Measurements from ENCODE around the gene TOX4. TPM values are rescaled to one million over a fixed set of nuclear protein-coding genes. Genes with fewer than 3 reads are reported as not detected.

The TOX4 gene
- total RNA-seq, 1 donor from 2014 or later = 59.7 TPM

- Mint-ChIP-seq H3K9me3 (peaks cover 3% of the 10 kb centered on the region), H3K36me3 (ENCODE audit: low read depth) (peaks cover 12% of the 10 kb centered on the region), H3K27me3 (ENCODE audit: low read depth) (no peaks in the 10 kb centered on the region), H3K4me1 (peaks cover 29% of the 10 kb centered on the region), H3K27ac (ENCODE audit: unreplicated experiment) (no peak overlapping the region), H3K4me3 (no peak overlapping the region)
- TF ChIP-seq, protein P1, sequence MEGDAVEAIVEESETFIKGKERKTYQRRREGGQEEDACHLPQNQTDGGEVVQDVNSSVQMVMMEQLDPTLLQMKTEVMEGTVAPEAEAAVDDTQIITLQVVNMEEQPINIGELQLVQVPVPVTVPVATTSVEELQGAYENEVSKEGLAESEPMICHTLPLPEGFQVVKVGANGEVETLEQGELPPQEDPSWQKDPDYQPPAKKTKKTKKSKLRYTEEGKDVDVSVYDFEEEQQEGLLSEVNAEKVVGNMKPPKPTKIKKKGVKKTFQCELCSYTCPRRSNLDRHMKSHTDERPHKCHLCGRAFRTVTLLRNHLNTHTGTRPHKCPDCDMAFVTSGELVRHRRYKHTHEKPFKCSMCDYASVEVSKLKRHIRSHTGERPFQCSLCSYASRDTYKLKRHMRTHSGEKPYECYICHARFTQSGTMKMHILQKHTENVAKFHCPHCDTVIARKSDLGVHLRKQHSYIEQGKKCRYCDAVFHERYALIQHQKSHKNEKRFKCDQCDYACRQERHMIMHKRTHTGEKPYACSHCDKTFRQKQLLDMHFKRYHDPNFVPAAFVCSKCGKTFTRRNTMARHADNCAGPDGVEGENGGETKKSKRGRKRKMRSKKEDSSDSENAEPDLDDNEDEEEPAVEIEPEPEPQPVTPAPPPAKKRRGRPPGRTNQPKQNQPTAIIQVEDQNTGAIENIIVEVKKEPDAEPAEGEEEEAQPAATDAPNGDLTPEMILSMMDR (conservative IDR thresholded peaks at IDR 0.05) = no peak
- DNase-seq (ENCODE audit: low read depth, low spot score) = no peak
Observed at GRCh38 chr14:21506557-21506956, 29.6 kb downstream of the TOX4 start.

DNA sequence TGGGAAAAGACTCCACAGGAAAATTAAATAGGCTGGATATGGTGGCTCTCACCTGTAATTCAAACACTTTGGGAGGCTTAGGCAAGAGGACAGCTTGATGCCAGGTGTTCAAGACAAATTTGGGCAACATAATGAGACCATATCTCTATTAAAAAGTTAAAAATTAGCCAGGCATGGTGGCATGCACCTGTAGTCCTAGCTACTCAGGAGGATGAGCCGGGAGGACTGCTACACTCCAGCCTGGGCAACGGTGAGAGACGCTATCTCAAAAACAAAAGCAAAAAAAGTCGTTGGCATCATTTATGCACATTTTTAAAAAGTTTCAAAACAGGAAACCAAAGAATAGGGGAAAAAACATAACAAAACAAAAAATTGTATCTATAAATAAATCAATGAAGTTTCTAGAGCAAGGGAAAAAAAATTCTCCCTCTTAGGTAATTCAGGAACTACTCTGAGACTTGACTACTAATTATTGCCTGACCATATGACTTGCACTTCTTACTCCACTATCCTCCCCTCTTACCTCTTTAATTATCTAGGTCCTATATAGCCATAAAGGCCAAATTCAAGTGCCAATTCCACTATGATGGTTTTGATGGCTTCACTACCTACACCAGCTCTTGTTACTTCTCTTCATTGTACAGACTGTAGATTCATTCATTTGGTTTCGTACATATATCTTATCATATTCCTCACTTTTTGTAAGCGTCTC, 32.6 kb downstream of the TOX4 start:
- Mint-ChIP-seq H3K27ac (ENCODE audit: unreplicated experiment) (peak overlapping the region; percentile 97), H3K4me1 (peaks cover 52% of the 10 kb centered on the region), H3K27me3 (ENCODE audit: low read depth) (no peaks in the 10 kb centered on the region), H3K4me3 (peak overlapping the region; percentile 99), H3K36me3 (ENCODE audit: low read depth) (peaks cover 12% of the 10 kb centered on the region), H3K9me3 (peaks cover 3% of the 10 kb centered on the region)
- TF ChIP-seq, protein P1 (conservative IDR thresholded peaks at IDR 0.05) = no peak
- no peak for DNase-seq (ENCODE audit: low read depth, low spot score)

- H3K4me3 Mint-ChIP-seq = peak within 1 kb of the TSS; percentile 99
- H3K36me3 Mint-ChIP-seq (ENCODE audit: low read depth) = peaks cover 12% of the 10 kb centered on the region
- H3K9me3 Mint-ChIP-seq = peaks cover 3% of the 10 kb centered on the region
- H3K4me1 Mint-ChIP-seq = peaks cover 57% of the 10 kb centered on the region
- peak; percentile 83 for DNase-seq (ENCODE audit: low read depth, low spot score)
- H3K27me3 Mint-ChIP-seq (ENCODE audit: low read depth) = no peaks in the 10 kb centered on the region
- TF ChIP-seq, protein P1 (conservative IDR thresholded peaks at IDR 0.05) = no peak
- H3K27ac Mint-ChIP-seq (ENCODE audit: unreplicated experiment) = peak within 1 kb of the TSS; percentile 97
Observed at GRCh38 chr14:21510735-21511657, 34.0 kb downstream of the TOX4 start, which contains the start of gene METTL3. Gene METTL3, minus strand, starts transcription at chr14:21511340. Its CDS starts 117 bp downstream, at chr14:21511223.

- TF ChIP-seq, protein P1 (conservative IDR thresholded peaks at IDR 0.05) = no peak
- Mint-ChIP-seq H3K36me3 (ENCODE audit: low read depth) (peaks cover 4% of the 10 kb centered on the region), H3K4me3 (peak overlapping the region; percentile 33), H3K27me3 (ENCODE audit: low read depth) (no peaks in the 10 kb centered on the region), H3K4me1 (peaks cover 64% of the 10 kb centered on the region), H3K27ac (ENCODE audit: unreplicated experiment) (no peak overlapping the region), H3K9me3 (peaks cover 3% of the 10 kb centered on the region)
- DNase-seq (ENCODE audit: low read depth, low spot score) = no peak
Observed at GRCh38 chr14:21514341-21514740, 37.3 kb downstream of the TOX4 start.

DNA sequence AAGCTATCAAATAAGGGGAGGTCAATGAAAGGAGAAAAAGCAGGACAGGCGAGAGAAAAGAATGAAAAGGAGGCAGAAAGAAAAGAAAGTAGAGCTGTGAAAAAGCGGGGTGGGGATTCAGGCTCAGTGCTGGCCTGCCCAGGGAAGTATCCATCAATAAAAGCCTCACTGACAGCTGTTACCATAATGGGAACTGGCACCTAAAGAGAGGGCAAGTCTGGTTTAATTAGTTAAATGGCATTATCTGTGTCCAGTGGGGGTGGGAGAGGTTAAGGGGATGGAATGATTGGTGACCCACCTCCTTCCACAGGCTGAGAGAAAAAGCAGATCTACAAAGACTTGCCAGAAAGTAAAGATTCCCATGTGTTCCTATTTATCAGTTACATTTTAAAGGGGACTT, 41.7 kb downstream of the TOX4 start:
- TF ChIP-seq, protein P1 (conservative IDR thresholded peaks at IDR 0.05) = no peak
- H3K9me3 Mint-ChIP-seq = no peaks in the 10 kb centered on the region
- peak overlapping the region; percentile 44 for H3K27ac Mint-ChIP-seq (ENCODE audit: unreplicated experiment)
- no peak for DNase-seq (ENCODE audit: low read depth, low spot score)
- H3K4me1 Mint-ChIP-seq = peaks cover 67% of the 10 kb centered on the region
- peaks cover 27% of the 10 kb centered on the region for H3K36me3 Mint-ChIP-seq (ENCODE audit: low read depth)
- H3K4me3 Mint-ChIP-seq = peak overlapping the region; percentile 25
- H3K27me3 Mint-ChIP-seq (ENCODE audit: low read depth) = no peaks in the 10 kb centered on the region
